Adrenal gland (tissue), 12 donors: ENCODE measurements around the gene GAS2L2. TPM values are rescaled to one million over a fixed set of nuclear protein-coding genes. Genes with fewer than 3 reads are reported as not detected.
A peak's percentile ranks its signal among the peaks of the same experiment; 100 is the strongest.

ENCODE experiments used
- DNase-seq, 7 donors: peaks; one replicate each; pipeline ENCODE4 v3.0.0-alpha.2; 2019 to 2020
- H3K27ac ChIP-seq, 5 donors: fragments of 200-600 bp; sonication (generic) in 4 of 5; 1 replicate in 3 of 5; 2 replicates in 2 of 5; pipeline versions ENCODE4 v1.5.1 to v1.8.0; 2016 to 2020; ENCODE audit warnings: mild to moderate bottlenecking in 1 of 5
- H3K27me3 ChIP-seq: fragments of 200-600 bp; 2 replicates; pipeline ENCODE4 v1.8.0; 2021
- H3K36me3 ChIP-seq, 2 donors: fragments of 200-600 bp; replicated peaks in 1 of 2; 1 replicate in 1 of 2; 2 replicates in 1 of 2; pipeline versions ENCODE4 v1.5.1 to v1.8.0; 2018 to 2022
- H3K4me1 ChIP-seq, 2 donors: fragments of 200-600 bp; replicated peaks in 1 of 2; 1 replicate in 1 of 2; 2 replicates in 1 of 2; pipeline versions ENCODE4 v1.5.1 to v1.8.0; 2018 to 2021
- H3K4me3 ChIP-seq, 4 donors: fragments of 200-600 bp; sonication (generic) in 3 of 4; one replicate each; pipeline ENCODE4 v1.5.1; 2016 to 2018
- H3K9me3 ChIP-seq, 3 donors: fragments of 200-600 bp; sonication (generic) in 1 of 3; replicated peaks in 1 of 3; 1 replicate in 2 of 3; 2 replicates in 1 of 3; pipeline versions ENCODE4 v1.5.1 to v1.8.0; 2016 to 2021
- POLR2A ChIP-seq, 2 donors: fragments of 450-650 bp; IDR thresholded peaks; one replicate each; pipeline ENCODE4 v1.6.1; 2017; ENCODE audit warnings: antibody characterized with exemption in 2 of 2, mild to moderate bottlenecking in 2 of 2, moderate library complexity in 1 of 2
- WGBS, 4 donors: extraction: QIAGEN DNeasy Blood & Tissue Kit in 2 of 4; methylation state at CpG; one replicate each; pipeline versions ENCODE4 v1.1.5 to v1.1.7; 2013 to 2017; 5-methylcytosine and 5-hydroxymethylcytosine counted together
- intact Hi-C, 2 donors: fragments of 100-400 bp; cut with DNase I; formaldehyde crosslinking; loops; one replicate each; pipeline versions ENCODE4 v1.14.1 to v1.15.0; 2022 to 2023
- polyA plus RNA-seq, 3 donors: library from polyadenylated mRNA; stranded (reverse); fragments of 200-250 nt in 2 of 3; fragments of 350-450 nt in 1 of 3; fragmentation: Illumina TruSeq in 1 of 3; extraction: RNeasy Lipid Tissue Mini Kit (QIAGEN cat#74804) in 1 of 3; gene quantifications; one replicate each; pipeline ENCODE4 v1.2.3, GENCODE V29; 2013 to 2014
- total RNA-seq, 9 donors: library from RNA; depleted of rRNA in 4 of 9; stranded (reverse); fragments of >200 nt in 4 of 9; fragments of 120-200 nt in 1 of 9; fragmentation: NEBNext Ultra II Directional in 1 of 9; extraction: Animal tissue kit (Norgen Biotek cat#: 25700) in 1 of 9; gene quantifications; one replicate each; pipeline versions ENCODE4 v1.1.0 to v1.2.4, GENCODE V29; 2013 to 2023
- TF ChIP-seq, protein P1 (sequence below), 6 experiments: fragments of 450-650 bp in 4 of 6; fragments of 200-600 bp in 2 of 6; sonication (generic) in 1 of 6; IDR thresholded peaks; 1 replicate in 5 of 6; 2 replicates in 1 of 6; pipeline versions ENCODE4 v1.5.1 to v1.8.0; 2016 to 2021; ENCODE audit warnings: antibody characterized with exemption in 6 of 6, mild to moderate bottlenecking in 2 of 6, moderate library complexity in 1 of 6
- donor health status: healthy with polysubstance abuse.
- donor health status: Bipolar disorder and iron deficiency.
- donor health status: DM: yes; HTN: yes; CAD: no.
- donor health status: DM: no; HTN: no; CAD: no.
- donor health status: DM: no; HTN: no; CAD: no.
- donor health status: DM: yes; HTN: yes; CAD: no.

Gene GAS2L2
- total and polyA plus RNA-seq, 12 donors, result 0.06 to 0.22 (median 0.08) TPM; not detected in 7

DNA sequence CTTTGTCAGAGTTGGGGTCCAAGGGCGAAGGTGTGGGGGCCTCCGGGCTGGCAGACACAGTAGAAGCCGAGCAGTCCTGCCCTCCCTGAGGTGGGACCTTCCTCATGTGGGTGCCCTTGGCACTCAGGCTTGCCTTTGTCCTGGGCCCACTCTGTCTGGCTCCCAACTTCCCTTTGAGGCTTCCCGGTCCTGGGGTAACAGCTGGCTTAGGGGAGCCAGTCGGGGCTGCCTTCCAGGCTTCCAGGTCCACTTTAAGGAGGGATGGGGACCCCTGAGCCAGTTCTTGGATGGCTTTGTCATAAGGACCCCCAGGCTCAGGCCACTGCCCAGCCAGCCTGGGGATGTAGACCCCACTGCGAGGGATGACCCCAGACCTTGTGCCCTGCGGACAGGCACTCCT is 7.8 kb downstream of the GAS2L2 start:
- WGBS, 4 donors, result 82 to 100% (median 86%) methylated on average over 1 to 7 of the region's 7 CpGs
- H3K27ac ChIP-seq, result no peak overlapping the region
- no peak for DNase-seq
- H3K4me1 ChIP-seq, result peaks cover 0 to 8% of the 10 kb centered on the region in 2 donors
- H3K27me3 ChIP-seq, result peaks cover 39% of the 10 kb centered on the region
- H3K9me3 ChIP-seq, result no peaks in the 10 kb centered on the region
- no peak overlapping the region for H3K4me3 ChIP-seq
- no peaks in the 10 kb centered on the region for H3K36me3 ChIP-seq
- no peak for TF ChIP-seq POLR2A (IDR thresholded peaks at IDR 0.05)
- TF ChIP-seq, protein P1, sequence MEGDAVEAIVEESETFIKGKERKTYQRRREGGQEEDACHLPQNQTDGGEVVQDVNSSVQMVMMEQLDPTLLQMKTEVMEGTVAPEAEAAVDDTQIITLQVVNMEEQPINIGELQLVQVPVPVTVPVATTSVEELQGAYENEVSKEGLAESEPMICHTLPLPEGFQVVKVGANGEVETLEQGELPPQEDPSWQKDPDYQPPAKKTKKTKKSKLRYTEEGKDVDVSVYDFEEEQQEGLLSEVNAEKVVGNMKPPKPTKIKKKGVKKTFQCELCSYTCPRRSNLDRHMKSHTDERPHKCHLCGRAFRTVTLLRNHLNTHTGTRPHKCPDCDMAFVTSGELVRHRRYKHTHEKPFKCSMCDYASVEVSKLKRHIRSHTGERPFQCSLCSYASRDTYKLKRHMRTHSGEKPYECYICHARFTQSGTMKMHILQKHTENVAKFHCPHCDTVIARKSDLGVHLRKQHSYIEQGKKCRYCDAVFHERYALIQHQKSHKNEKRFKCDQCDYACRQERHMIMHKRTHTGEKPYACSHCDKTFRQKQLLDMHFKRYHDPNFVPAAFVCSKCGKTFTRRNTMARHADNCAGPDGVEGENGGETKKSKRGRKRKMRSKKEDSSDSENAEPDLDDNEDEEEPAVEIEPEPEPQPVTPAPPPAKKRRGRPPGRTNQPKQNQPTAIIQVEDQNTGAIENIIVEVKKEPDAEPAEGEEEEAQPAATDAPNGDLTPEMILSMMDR (IDR thresholded peaks at IDR 0.05), result no peak
- intact Hi-C loops, result loop anchor here (2.0 to 10.0 kb wide), 4 partner anchors 133 to 580 kb away; no protein-coding TSS in a partner anchor

- Histone ChIP-seq H3K9me3 (no peaks in the 10 kb centered on the region), H3K4me3 (no peak overlapping the region), H3K4me1 (peaks cover 0 to 8% of the 10 kb centered on the region in 2 donors), H3K36me3 (no peaks in the 10 kb centered on the region), H3K27ac (no peak overlapping the region), H3K27me3 (peaks cover 36% of the 10 kb centered on the region)
- intact Hi-C loops, result loop anchor here (2.0 to 10.0 kb wide), 4 partner anchors 133 to 580 kb away; no protein-coding TSS in a partner anchor
- no peak for DNase-seq
- TF ChIP-seq POLR2A (IDR thresholded peaks at IDR 0.05), result no peak
- TF ChIP-seq, protein P1 (IDR thresholded peaks at IDR 0.05), result no peak
- 58 to 92% (median 78%) methylated on average over 7 to 8 of the region's 8 CpGs for WGBS, 4 donors
Observed at GRCh38 chr17:35744830-35745229, 8.2 kb downstream of the GAS2L2 start.

DNA sequence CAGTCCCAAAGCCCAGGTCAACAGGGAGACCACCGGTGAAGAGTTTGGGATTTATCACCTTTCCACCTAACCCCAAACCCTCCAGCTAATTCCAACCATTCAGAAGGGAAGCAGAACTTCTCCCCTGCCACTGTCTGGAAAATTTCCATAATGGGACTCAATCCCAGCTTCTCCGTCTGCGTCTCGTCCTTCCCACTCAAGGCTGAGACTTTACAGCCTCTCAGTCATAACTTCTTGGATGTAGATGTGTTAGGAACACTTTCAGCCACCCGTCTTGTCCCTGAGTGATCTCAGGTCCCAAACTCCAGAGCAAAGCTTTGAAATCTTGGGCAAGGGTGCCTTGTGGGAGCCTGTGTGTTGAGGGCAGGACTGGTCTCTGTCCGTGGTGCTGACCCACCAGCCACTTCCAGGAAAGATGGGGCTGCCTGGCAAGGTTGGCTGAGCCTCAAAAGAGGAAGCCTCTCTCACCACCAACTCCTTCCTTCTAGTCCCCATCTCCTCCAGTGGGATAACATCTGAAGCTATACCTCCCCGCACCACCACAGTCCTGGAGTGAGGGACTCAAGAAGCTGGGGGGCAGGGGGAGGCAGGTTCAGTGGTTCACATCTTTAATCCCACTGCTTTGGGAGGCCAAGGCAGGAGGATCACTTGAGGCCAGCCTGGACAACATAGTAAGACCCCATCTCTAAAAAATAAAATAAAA is 9.3 kb downstream of the GAS2L2 start:
- intact Hi-C loops, result loop anchor here in 1 of 2 donors (2.0 to 10.0 kb wide), 2 partner anchors 133 to 579 kb away; no protein-coding TSS in a partner anchor
- H3K4me3 ChIP-seq, result no peak overlapping the region
- no peak for TF ChIP-seq POLR2A (IDR thresholded peaks at IDR 0.05)
- TF ChIP-seq, protein P1 (IDR thresholded peaks at IDR 0.05), result no peak
- no peaks in the 10 kb centered on the region for H3K36me3 ChIP-seq
- 40 to 56% (median 44%) methylated on average over 5 to 7 of the region's 7 CpGs for WGBS, 4 donors
- H3K4me1 ChIP-seq, result peaks cover 0 to 8% of the 10 kb centered on the region in 2 donors
- peak in 4 of 7 donors; percentile 40 to 57 (median 52) for DNase-seq
- H3K9me3 ChIP-seq, result no peaks in the 10 kb centered on the region
- H3K27ac ChIP-seq, result no peak overlapping the region
- H3K27me3 ChIP-seq, result peaks cover 26% of the 10 kb centered on the region

GRCh38 chr17:35742896-35743477 is 10.1 kb downstream of the GAS2L2 start:
- no peak overlapping the region for H3K27ac ChIP-seq
- no peaks in the 10 kb centered on the region for H3K9me3 ChIP-seq
- no peak for DNase-seq
- H3K27me3 ChIP-seq, result peaks cover 26% of the 10 kb centered on the region
- no peaks in the 10 kb centered on the region for H3K36me3 ChIP-seq
- peaks cover 0 to 8% of the 10 kb centered on the region in 2 donors for H3K4me1 ChIP-seq
- 61 to 73% (median 68%) methylated on average over 5 to 7 of the region's 7 CpGs for WGBS, 4 donors
- no peak overlapping the region for H3K4me3 ChIP-seq
- intact Hi-C loops, result loop anchor here in 1 of 2 donors (10.0 kb wide), 1 partner anchor 578 kb away; no protein-coding TSS in a partner anchor
- TF ChIP-seq, protein P1 (IDR thresholded peaks at IDR 0.05), result no peak
- TF ChIP-seq POLR2A (IDR thresholded peaks at IDR 0.05), result no peak
